T-helper 1 cell treated with Interleukin-12 subunit alpha and Interleukin-12 subunit beta and Interleukin-4 antibody, amounts not matched to agents 30 ng/mL and 1 ng/mL, for 36 hours (primary cell): ENCODE results near the gene XKR8. TPM values are rescaled to one million over a fixed set of nuclear protein-coding genes. Genes with fewer than 3 reads are reported as not detected.

Source experiments
- intact Hi-C: fragments of 100-400 bp; cut with micrococcal nuclease; formaldehyde crosslinking; loops from one replicate; pipeline ENCODE4 v1.15.1; 2024
- total RNA-seq: library from RNA; stranded (reverse); gene quantifications from 2 replicates; pipeline ENCODE4 v1.2.3, GENCODE V29; 2022

Gene XKR8
- total RNA-seq, 1 donor from 2014 or later = 10.2 TPM

- intact Hi-C loops = no loop called here
Measured at GRCh38 chr1:27954186-27954585, 5.6 kb upstream of the XKR8 start.

GRCh38 chr1:27955076-27955475, 4.7 kb upstream of the XKR8 start:
- intact Hi-C loops = no loop called here

- intact Hi-C loops = no loop called here
Measured at GRCh38 chr1:27956761-27957160, 3.0 kb upstream of the XKR8 start.

- intact Hi-C loops = no loop called here
Measured at GRCh38 chr1:27957655-27958054, 2.1 kb upstream of the XKR8 start.

- intact Hi-C loops = no loop called here
Measured at GRCh38 chr1:27958513-27958912, 1.3 kb upstream of the XKR8 start.

GRCh38 chr1:27960762-27961645, 1.2 kb downstream of the XKR8 start:
- intact Hi-C loops = loop anchor here (1.0 kb wide), 2 partner anchors 18 kb away; no protein-coding TSS in a partner anchor

GRCh38 chr1:27961646-27962221, 2.0 kb downstream of the XKR8 start:
- intact Hi-C loops = loop anchor here (1.0 kb wide), 1 partner anchor 18 kb away; no protein-coding TSS in a partner anchor

- intact Hi-C loops = no loop called here
Measured at GRCh38 chr1:27963393-27963792, 3.6 kb downstream of the XKR8 start.

GRCh38 chr1:27966402-27967105, 6.8 kb downstream of the XKR8 start:
- intact Hi-C loops = no loop called here

- intact Hi-C loops = no loop called here
Measured at GRCh38 chr1:27967106-27967883, 7.5 kb downstream of the XKR8 start.

- intact Hi-C loops = no loop called here
Measured at GRCh38 chr1:27967884-27968466, 8.2 kb downstream of the XKR8 start.

GRCh38 chr1:27968692-27969091, 8.9 kb downstream of the XKR8 start:
- intact Hi-C loops = no loop called here

GRCh38 chr1:27970401-27970800, 10.6 kb downstream of the XKR8 start:
- intact Hi-C loops = no loop called here

- intact Hi-C loops = no loop called here
Measured at GRCh38 chr1:27971674-27972073, 11.9 kb downstream of the XKR8 start.

- intact Hi-C loops = no loop called here
Measured at GRCh38 chr1:27972141-27972540, 12.4 kb downstream of the XKR8 start.

GRCh38 chr1:27973771-27974416, 14.1 kb downstream of the XKR8 start:
- intact Hi-C loops = no loop called here

- intact Hi-C loops = no loop called here
Measured at GRCh38 chr1:27974417-27974781, 14.6 kb downstream of the XKR8 start.

GRCh38 chr1:27979151-27979858, 19.5 kb downstream of the XKR8 start:
- intact Hi-C loops = loop anchor here (1.0 kb wide), 6 partner anchors 18 to 307 kb away; partner anchors contain the start of gene IFI6

GRCh38 chr1:27979859-27980201, 20.1 kb downstream of the XKR8 start:
- intact Hi-C loops = loop anchor here (1.0 kb wide), 6 partner anchors 19 to 308 kb away; partner anchors contain the start of gene IFI6
